Osteoblast (primary cell): ENCODE data around the gene LRRC46. TPM values are rescaled to one million over a fixed set of nuclear protein-coding genes. Genes with fewer than 3 reads are reported as not detected.

Experiments used
- DNase-seq: peaks from one replicate; pipeline ENCODE4 v3.0.0; 2011; ENCODE audit warnings: low spot score, mixed read lengths; ENCODE audit not compliant: insufficient read length; ENCODE audit errors: missing footprints
- H2AFZ ChIP-seq: 2 replicates; pipeline ENCODE4 v1.6.0; 2011; ENCODE audit warnings: mild to moderate bottlenecking, low read length
- H3K27ac ChIP-seq: 2 replicates; pipeline ENCODE4 v1.5.1; 2011; ENCODE audit warnings: mild to moderate bottlenecking, low read depth, low read length, moderate library complexity
- H3K27me3 ChIP-seq: 2 replicates; pipeline ENCODE4 v1.6.0; 2012; ENCODE audit warnings: mild to moderate bottlenecking, control low read depth, inconsistent platforms, low read length, moderate library complexity; ENCODE audit not compliant: insufficient read depth
- H3K36me3 ChIP-seq: 2 replicates; pipeline ENCODE4 v1.5.1; 2011; ENCODE audit warnings: mild to moderate bottlenecking, low read length, control low read depth, moderate library complexity; ENCODE audit not compliant: insufficient read depth
- H3K4me1 ChIP-seq: 2 replicates; pipeline ENCODE4 v1.5.1; 2011; ENCODE audit warnings: mild to moderate bottlenecking, low read length, control low read depth, moderate library complexity; ENCODE audit not compliant: insufficient read depth
- H3K4me2 ChIP-seq: 2 replicates; pipeline ENCODE4 v1.6.0; 2011; ENCODE audit warnings: mild to moderate bottlenecking, low read length; ENCODE audit not compliant: insufficient read depth
- H3K4me3 ChIP-seq: fragments of 200-600 bp; sonication (generic); 3 replicates; pipeline ENCODE4 v1.5.1; 2012; ENCODE audit warnings: mild to moderate bottlenecking, low read length, inconsistent platforms; ENCODE audit not compliant: insufficient read depth
- H3K79me2 ChIP-seq: 2 replicates; pipeline ENCODE4 v1.6.0; 2012; ENCODE audit warnings: mild to moderate bottlenecking, low read length, control low read depth, inconsistent platforms; ENCODE audit not compliant: insufficient read depth
- H3K9me3 ChIP-seq: 2 replicates; pipeline ENCODE4 v1.5.1; 2011; ENCODE audit warnings: low read depth, low read length, control low read depth
- H4K20me1 ChIP-seq: 2 replicates; pipeline ENCODE4 v1.6.0; 2012; ENCODE audit warnings: mild to moderate bottlenecking, low read length, control low read depth; ENCODE audit not compliant: insufficient read depth
- CTCF ChIP-seq: IDR thresholded peaks from 2 replicates; pipeline ENCODE4 v1.5.1; 2011; ENCODE audit warnings: mild to moderate bottlenecking, low read depth, low read length, moderate library complexity; ENCODE audit errors: extremely low read depth
- total RNA-seq: library from RNA; depleted of rRNA; stranded (reverse); fragments of >200 nt; gene quantifications from 2 replicates; pipeline ENCODE4 v1.2.3, GENCODE V29; 2012

LRRC46 gene
- total RNA-seq, 1 donor, result not detected

DNA sequence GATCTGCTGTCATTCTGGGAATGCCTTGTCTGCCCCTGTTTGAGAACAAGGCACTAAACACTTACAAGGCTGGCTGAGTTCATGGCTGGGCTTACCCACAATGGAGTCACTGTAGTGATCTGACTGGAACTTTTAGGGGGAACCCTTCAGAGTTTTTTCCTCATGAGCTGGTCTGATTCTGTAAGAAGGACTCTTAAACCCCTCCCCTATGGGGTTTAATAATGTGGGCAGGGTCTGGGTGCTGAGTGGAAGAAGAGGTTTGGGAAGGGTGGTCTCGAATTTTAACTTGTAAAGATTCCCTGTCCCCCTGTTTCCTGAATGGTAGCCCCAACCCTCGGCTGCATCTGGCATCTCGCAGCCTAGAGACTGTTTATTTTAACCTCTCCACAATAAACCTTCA, 40.4 kb upstream of the LRRC46 start:
- Histone ChIP-seq H2AFZ (no peak overlapping the region), H3K79me2 (no peaks in the 10 kb centered on the region), H3K36me3 (no peaks in the 10 kb centered on the region), H3K4me2 (no peak overlapping the region), H3K9me3 (no peaks in the 10 kb centered on the region), H3K4me1 (peaks cover 3% of the 10 kb centered on the region), H4K20me1 (no peaks in the 10 kb centered on the region), H3K4me3 (no peak overlapping the region), H3K27me3 (peaks cover 75% of the 10 kb centered on the region), H3K27ac (no peak overlapping the region)
- no peak for DNase-seq
- no peak for TF ChIP-seq CTCF

GRCh38 chr17:47792457-47792856, 39.0 kb upstream of the LRRC46 start:
- peaks cover 74% of the 10 kb centered on the region for H3K27me3 ChIP-seq
- TF ChIP-seq CTCF, result no peak
- H3K4me2 ChIP-seq, result no peak overlapping the region
- no peaks in the 10 kb centered on the region for H3K79me2 ChIP-seq
- H2AFZ ChIP-seq, result no peak overlapping the region
- peaks cover 3% of the 10 kb centered on the region for H3K4me1 ChIP-seq
- no peaks in the 10 kb centered on the region for H3K36me3 ChIP-seq
- no peak for DNase-seq
- H3K27ac ChIP-seq, result no peak overlapping the region
- no peaks in the 10 kb centered on the region for H4K20me1 ChIP-seq
- H3K4me3 ChIP-seq, result no peak overlapping the region
- H3K9me3 ChIP-seq, result no peaks in the 10 kb centered on the region

DNA sequence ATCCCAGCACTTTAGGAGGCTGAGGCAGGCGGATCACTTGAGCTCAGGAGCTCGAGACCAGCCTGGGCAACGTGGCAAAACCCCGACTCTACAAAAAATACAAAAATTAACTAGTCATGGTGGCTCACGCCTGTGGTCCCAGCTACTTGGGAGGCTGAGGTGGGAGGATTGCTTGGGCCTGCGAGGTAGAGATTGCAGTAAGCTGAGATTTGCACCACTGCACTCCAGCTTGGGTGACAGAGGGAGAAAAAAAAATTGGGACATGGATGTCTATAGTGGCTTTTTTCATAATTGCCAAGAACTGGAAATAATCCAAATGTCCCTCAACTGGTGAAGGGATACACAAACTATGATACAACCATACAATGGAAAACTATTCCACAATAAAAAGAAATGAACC, 38.5 kb upstream of the LRRC46 start:
- TF ChIP-seq CTCF, result no peak
- Histone ChIP-seq H3K4me3 (no peak overlapping the region), H3K27ac (no peak overlapping the region), H3K4me2 (no peak overlapping the region), H4K20me1 (no peaks in the 10 kb centered on the region), H3K9me3 (no peaks in the 10 kb centered on the region), H2AFZ (no peak overlapping the region), H3K36me3 (no peaks in the 10 kb centered on the region), H3K27me3 (peaks cover 71% of the 10 kb centered on the region), H3K79me2 (no peaks in the 10 kb centered on the region), H3K4me1 (peaks cover 3% of the 10 kb centered on the region)
- DNase-seq, result no peak

DNA sequence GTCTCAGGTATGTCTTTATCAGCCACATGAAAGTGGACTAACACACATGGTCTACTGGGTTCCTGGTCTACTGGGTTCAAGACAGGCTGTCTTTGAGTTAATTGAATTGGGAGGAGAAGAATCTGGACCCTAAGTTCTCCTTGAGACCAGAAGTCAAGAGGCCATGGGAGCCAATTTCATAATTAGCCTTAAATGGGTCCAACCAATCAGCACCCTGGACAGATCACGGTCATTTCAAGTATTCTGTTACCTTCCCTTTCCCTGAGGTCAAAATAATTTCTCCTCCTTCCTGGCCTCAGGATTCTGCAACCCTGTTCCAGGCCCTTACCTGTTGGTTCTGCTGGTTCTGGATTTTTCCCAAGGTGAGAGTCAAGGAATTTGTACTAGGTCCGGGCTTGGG, 33.7 kb upstream of the LRRC46 start:
- H3K4me3 ChIP-seq, result no peak overlapping the region
- no peak for TF ChIP-seq CTCF
- H3K27me3 ChIP-seq, result peaks cover 37% of the 10 kb centered on the region
- no peaks in the 10 kb centered on the region for H3K36me3 ChIP-seq
- H3K79me2 ChIP-seq, result no peaks in the 10 kb centered on the region
- H3K9me3 ChIP-seq, result no peaks in the 10 kb centered on the region
- no peak overlapping the region for H3K4me2 ChIP-seq
- no peak overlapping the region for H2AFZ ChIP-seq
- H3K4me1 ChIP-seq, result no peaks in the 10 kb centered on the region
- no peaks in the 10 kb centered on the region for H4K20me1 ChIP-seq
- no peak for DNase-seq
- H3K27ac ChIP-seq, result no peak overlapping the region
